Smooth muscle cell (in vitro differentiated cells): ENCODE measurements around the gene PSMB10. TPM values are rescaled to one million over a fixed set of nuclear protein-coding genes. Genes with fewer than 3 reads are reported as not detected.

Experiments
- DNase-seq: peaks from one replicate; lab custom pipeline; 2025; ENCODE audit not compliant: unreplicated experiment; lab: John Stamatoyannopoulos, UW
- H2AFZ ChIP-seq: fragments of 200-600 bp; sonication (generic); 2 replicates; pipeline ENCODE4 v1.6.0; 2016; ENCODE audit warnings: antibody characterized with exemption, low read depth, mild to moderate bottlenecking
- H3F3A ChIP-seq: fragments of 200-600 bp; sonication (generic); 2 replicates; pipeline ENCODE4 v1.6.0; 2017; ENCODE audit warnings: antibody characterized with exemption, low read depth
- H3K27ac ChIP-seq: fragments of 200-600 bp; sonication (generic); 2 replicates; pipeline ENCODE4 v1.5.1; 2016; ENCODE audit warnings: low read depth, mild to moderate bottlenecking
- H3K27me3 ChIP-seq: fragments of 200-600 bp; sonication (generic); 2 replicates; pipeline ENCODE4 v1.6.1; 2016; ENCODE audit warnings: low read depth, mild to moderate bottlenecking
- H3K36me3 ChIP-seq: fragments of 200-600 bp; sonication (generic); 2 replicates; pipeline ENCODE4 v1.5.1; 2016; ENCODE audit warnings: low read depth
- H3K4me1 ChIP-seq: fragments of 200-600 bp; sonication (generic); 2 replicates; pipeline ENCODE4 v1.5.1; 2016; ENCODE audit warnings: low read depth
- H3K4me2 ChIP-seq: fragments of 200-600 bp; sonication (generic); 2 replicates; pipeline ENCODE4 v1.6.0; 2016; ENCODE audit warnings: mild to moderate bottlenecking
- H3K4me3 ChIP-seq: fragments of 200-600 bp; sonication (generic); 2 replicates; pipeline ENCODE4 v1.5.1; 2016; ENCODE audit warnings: mild to moderate bottlenecking
- H3K79me2 ChIP-seq: fragments of 200-600 bp; sonication (generic); 2 replicates; pipeline ENCODE4 v1.6.0; 2016; ENCODE audit warnings: low read depth, mild to moderate bottlenecking
- H3K9ac ChIP-seq: fragments of 200-600 bp; sonication (generic); 2 replicates; pipeline ENCODE4 v1.6.0; 2016; ENCODE audit warnings: low read depth
- H3K9me3 ChIP-seq: fragments of 200-600 bp; sonication (generic); replicated peaks from 2 replicates; pipeline ENCODE4 v1.5.1; 2016; ENCODE audit warnings: low read depth
- H4K20me1 ChIP-seq: fragments of 200-600 bp; sonication (generic); 2 replicates; pipeline ENCODE4 v1.6.0; 2016; ENCODE audit warnings: low read depth
- whole genome bisulfite sequencing: methylation state at CpG from one replicate; pipeline ENCODE4 v1.1.7; 2016; ENCODE audit warnings: low lambda C conversion rate; 5-methylcytosine and 5-hydroxymethylcytosine counted together
- polyA plus RNA-seq: library from polyadenylated mRNA; unstranded; fragments of >200 nt; fragmentation: Nextera tagmentation; extraction: Ambion mirVana; gene quantifications from 2 replicates; pipeline ENCODE4 v1.2.1, GENCODE V29; 2016
- total RNA-seq: library from RNA; depleted of rRNA; stranded (reverse); fragments of >200 nt; gene quantifications from 2 replicates; pipeline ENCODE4 v1.2.3, GENCODE V29; 2014
- TF ChIP-seq, protein P1 (sequence below): fragments of 200-600 bp; sonication (generic); IDR thresholded peaks from 2 replicates; pipeline ENCODE4 v1.5.1; 2017; ENCODE audit warnings: borderline replicate concordance, mild to moderate bottlenecking, antibody characterized with exemption; ENCODE audit not compliant: insufficient read depth, poor library complexity, severe bottlenecking

The PSMB10 gene
- total and polyA plus RNA-seq, 2 experiments from 2014 or later, result 17.3 to 38.4 TPM

- Histone ChIP-seq H2AFZ (no peak overlapping the region), H3K36me3 (no peaks in the 10 kb centered on the region), H3K4me1 (no peaks in the 10 kb centered on the region), H4K20me1 (peaks cover 100% of the 10 kb centered on the region), H3K9ac (no peak overlapping the region), H3K27ac (no peak overlapping the region), H3F3A (peaks cover 20% of the 10 kb centered on the region), H3K27me3 (no peaks in the 10 kb centered on the region), H3K9me3 (no peaks in the 10 kb centered on the region), H3K4me2 (no peak overlapping the region), H3K4me3 (no peak overlapping the region), H3K79me2 (no peaks in the 10 kb centered on the region)
- no peak for DNase-seq
- TF ChIP-seq, protein P1, sequence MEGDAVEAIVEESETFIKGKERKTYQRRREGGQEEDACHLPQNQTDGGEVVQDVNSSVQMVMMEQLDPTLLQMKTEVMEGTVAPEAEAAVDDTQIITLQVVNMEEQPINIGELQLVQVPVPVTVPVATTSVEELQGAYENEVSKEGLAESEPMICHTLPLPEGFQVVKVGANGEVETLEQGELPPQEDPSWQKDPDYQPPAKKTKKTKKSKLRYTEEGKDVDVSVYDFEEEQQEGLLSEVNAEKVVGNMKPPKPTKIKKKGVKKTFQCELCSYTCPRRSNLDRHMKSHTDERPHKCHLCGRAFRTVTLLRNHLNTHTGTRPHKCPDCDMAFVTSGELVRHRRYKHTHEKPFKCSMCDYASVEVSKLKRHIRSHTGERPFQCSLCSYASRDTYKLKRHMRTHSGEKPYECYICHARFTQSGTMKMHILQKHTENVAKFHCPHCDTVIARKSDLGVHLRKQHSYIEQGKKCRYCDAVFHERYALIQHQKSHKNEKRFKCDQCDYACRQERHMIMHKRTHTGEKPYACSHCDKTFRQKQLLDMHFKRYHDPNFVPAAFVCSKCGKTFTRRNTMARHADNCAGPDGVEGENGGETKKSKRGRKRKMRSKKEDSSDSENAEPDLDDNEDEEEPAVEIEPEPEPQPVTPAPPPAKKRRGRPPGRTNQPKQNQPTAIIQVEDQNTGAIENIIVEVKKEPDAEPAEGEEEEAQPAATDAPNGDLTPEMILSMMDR, result no peak
- 98% methylated on average over 24 of the region's 24 CpGs for WGBS
Measured at GRCh38 chr16:67945392-67945933, 8.8 kb upstream of the PSMB10 start.

DNA sequence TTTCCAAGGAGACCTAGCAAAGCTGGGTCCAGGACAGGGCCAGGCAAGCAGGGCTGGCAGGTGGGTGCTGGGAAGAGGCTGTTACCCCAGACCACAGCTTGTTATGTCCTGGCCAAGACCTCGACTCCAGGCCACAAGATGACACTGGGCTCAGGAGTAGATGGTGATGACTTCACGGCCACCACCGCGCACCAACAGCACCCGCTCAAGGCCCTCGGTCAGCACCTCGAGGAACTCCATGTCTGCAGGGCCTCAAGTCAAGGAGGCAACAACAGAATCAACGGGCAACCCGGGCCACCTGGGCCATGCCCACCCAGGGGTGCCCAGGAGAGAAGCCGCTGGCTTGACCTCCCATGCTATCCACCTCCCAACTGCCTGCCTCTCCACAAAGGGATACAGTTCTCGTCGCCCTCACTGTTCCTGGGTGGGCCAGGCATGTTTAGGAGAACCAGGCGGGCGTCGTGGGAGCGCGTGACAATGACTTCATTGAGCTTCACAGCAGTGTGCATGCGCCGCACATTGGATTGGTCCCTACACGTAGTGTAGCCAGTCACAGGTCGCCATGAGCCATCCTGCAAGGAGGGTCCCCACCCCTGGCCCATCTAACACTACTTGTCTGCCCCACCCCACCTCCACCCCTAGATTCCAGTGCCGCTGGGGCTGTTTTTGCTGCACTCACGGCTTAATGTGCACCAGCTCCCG is 8.2 kb upstream of the PSMB10 start:
- WGBS, result 99% methylated on average over 24 of the region's 24 CpGs
- Histone ChIP-seq H3K9me3 (no peaks in the 10 kb centered on the region), H3K36me3 (no peaks in the 10 kb centered on the region), H3K79me2 (no peaks in the 10 kb centered on the region), H3F3A (peaks cover 20% of the 10 kb centered on the region), H3K9ac (no peak overlapping the region), H3K4me1 (no peaks in the 10 kb centered on the region), H3K4me3 (no peak overlapping the region), H2AFZ (no peak overlapping the region), H3K4me2 (no peak overlapping the region), H3K27me3 (no peaks in the 10 kb centered on the region), H3K27ac (no peak overlapping the region), H4K20me1 (peaks cover 100% of the 10 kb centered on the region)
- DNase-seq, result no peak
- TF ChIP-seq, protein P1, result no peak

- no peak for DNase-seq
- Histone ChIP-seq H3K4me2 (no peak within 1 kb of the TSS), H3K9ac (no peak within 1 kb of the TSS), H3K9me3 (no peaks in the 10 kb centered on the region), H3K27ac (no peak within 1 kb of the TSS), H3K27me3 (no peaks in the 10 kb centered on the region), H3K4me3 (no peak within 1 kb of the TSS), H3F3A (peaks cover 20% of the 10 kb centered on the region), H3K79me2 (no peaks in the 10 kb centered on the region), H4K20me1 (peaks cover 100% of the 10 kb centered on the region), H3K4me1 (no peaks in the 10 kb centered on the region), H2AFZ (no peak within 1 kb of the TSS), H3K36me3 (no peaks in the 10 kb centered on the region)
- TF ChIP-seq, protein P1, result no peak
- WGBS, result 84% methylated on average over 20 of the region's 23 CpGs
Measured at GRCh38 chr16:67943619-67944504, 7.2 kb upstream of the PSMB10 start, which contains the start of gene LCAT. Gene LCAT, minus strand, starts transcription at chr16:67944120. Its CDS starts 19 bp downstream, at chr16:67944101.
